AG10803 (cell line): ENCODE results near the gene ZNF764.
"Not testable (repeated sequence)": the region's sequence is repeated elsewhere in the genome, so short reads cannot be mapped to it uniquely, and the experiment has no call there.

ENCODE experiments used
- DNase-seq: peaks from one replicate; pipeline ENCODE4 v3.0.0; 2010; ENCODE audit warnings: low read depth
- H3K4me3 ChIP-seq: 2 replicates; pipeline ENCODE4 v1.5.1; 2011; ENCODE audit warnings: mild to moderate bottlenecking, low read length, control low read depth
- TF ChIP-seq, protein P1 (sequence below): conservative IDR thresholded peaks from 2 replicates; pipeline ENCODE4 v1.5.1; 2011; ENCODE audit warnings: mild to moderate bottlenecking, low read length, control low read depth, inconsistent platforms

The ZNF764 gene

DNA sequence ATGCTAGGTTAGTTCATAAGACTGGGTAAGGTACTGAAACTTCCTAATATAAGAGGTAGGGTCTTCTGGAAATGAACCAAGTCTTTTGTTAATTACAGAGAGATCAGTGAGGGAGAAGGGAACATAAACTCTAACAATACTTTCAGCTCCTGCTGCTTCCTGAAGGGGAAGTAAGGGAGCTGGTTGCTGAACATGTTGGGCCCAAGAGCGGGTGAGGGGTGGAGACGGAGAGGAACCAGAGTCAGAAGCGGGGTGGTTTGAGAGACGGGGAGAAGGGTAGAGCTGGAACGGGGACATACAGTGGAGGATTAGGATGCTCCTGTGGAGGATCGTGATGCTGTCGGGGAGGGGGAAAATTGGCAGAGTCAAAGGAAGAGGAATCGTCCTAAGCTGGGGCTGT is 12.1 kb downstream of the ZNF764 start:
- no peak overlapping the region for H3K4me3 ChIP-seq
- TF ChIP-seq, protein P1, sequence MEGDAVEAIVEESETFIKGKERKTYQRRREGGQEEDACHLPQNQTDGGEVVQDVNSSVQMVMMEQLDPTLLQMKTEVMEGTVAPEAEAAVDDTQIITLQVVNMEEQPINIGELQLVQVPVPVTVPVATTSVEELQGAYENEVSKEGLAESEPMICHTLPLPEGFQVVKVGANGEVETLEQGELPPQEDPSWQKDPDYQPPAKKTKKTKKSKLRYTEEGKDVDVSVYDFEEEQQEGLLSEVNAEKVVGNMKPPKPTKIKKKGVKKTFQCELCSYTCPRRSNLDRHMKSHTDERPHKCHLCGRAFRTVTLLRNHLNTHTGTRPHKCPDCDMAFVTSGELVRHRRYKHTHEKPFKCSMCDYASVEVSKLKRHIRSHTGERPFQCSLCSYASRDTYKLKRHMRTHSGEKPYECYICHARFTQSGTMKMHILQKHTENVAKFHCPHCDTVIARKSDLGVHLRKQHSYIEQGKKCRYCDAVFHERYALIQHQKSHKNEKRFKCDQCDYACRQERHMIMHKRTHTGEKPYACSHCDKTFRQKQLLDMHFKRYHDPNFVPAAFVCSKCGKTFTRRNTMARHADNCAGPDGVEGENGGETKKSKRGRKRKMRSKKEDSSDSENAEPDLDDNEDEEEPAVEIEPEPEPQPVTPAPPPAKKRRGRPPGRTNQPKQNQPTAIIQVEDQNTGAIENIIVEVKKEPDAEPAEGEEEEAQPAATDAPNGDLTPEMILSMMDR: no peak
- no peak for DNase-seq

DNA sequence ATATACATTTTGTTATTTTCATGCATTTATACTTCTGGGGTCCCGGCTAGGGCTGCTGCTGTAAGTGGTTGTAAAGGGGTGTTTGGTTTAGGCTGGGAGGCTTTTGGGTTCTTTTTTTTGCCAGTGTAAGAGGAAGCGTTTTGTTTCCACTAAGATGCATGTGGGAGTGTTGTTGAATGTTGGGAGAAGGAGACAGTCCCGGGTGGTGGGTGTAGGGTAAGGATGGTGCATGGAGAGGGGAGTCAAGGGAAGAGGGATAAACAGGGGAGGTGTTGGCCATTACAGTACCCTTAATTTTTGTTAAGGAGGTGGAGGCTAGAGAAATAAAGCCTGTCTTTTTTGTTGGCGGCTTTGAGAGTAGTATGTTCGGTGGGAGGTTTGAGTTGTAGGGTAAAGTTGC is 15.1 kb downstream of the ZNF764 start:
- DNase-seq: no peak
- H3K4me3 ChIP-seq: no peak overlapping the region

DNA sequence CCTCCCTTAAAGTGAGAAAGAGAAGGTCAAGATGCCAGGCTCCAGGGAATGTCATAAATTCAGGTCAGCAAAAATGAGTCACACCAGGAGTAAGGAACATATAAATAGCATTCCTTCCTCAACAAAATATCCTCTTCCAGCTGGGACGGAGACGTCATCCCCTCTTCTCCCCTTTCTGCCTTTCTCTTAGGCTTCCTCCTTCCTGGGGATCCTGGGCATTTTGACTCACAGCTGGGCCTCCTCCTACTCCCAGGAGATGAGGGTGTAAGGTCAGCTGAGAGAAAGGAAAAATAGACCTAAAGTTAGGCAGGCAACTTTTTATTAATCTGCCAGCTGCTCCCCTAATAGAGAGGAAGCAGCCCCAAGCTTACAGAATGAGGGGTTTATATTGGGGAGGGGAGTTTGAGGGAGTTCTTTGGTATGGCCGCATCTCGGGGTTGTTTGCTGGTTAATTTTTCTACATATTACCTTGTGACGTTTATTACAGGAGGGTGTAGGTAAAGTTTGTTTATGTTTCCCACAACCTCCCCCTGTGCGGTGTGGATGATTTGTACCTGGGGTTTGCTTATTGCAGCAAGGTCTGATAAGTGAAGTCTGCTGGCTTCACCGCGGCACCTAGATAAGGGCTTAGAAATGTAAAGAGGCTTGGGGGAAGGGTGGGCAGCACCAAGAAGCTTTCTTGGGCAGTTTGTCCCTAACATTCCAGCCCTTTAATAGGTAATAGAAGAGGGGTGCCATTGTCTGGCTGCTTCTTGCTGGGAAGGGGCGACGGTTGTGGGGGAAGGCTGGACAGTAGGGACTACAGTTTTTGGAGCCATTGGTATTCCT is 16.5 kb downstream of the ZNF764 start:
- peak; percentile 42 for DNase-seq
- no peak overlapping the region for H3K4me3 ChIP-seq
- TF ChIP-seq, protein P1: no peak

More for the DNA sequence above, 15.1 kb downstream of the ZNF764 start:
- TF ChIP-seq, protein P1: no peak

DNA sequence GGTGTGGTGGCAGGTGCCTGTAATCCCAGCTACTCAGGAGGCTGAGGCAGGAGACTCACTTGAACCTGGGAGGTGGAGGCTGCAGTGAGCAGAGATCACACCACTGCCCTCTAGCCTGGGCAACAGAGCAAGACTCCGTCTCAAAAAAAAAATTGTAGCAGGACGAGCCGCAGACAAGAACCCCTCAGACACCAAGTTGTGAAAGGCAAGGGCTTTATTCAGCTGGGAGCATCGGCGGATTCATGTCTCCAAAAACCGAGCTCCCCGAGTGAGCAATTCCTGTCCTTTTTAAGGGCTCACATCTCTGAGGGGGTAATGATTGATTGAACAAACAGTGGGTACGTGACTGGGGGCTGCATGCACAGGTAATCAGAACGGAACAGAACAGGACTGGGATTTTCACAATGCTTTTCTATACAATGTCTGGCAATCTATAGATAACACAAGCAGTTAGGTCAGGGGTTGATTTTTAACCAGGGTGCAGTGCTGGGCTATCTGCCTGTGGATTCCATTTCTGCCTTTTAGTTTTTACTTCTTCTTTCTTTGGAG is 17.2 kb downstream of the ZNF764 start:
- not testable (repeated sequence) for H3K4me3 ChIP-seq, DNase-seq

DNA sequence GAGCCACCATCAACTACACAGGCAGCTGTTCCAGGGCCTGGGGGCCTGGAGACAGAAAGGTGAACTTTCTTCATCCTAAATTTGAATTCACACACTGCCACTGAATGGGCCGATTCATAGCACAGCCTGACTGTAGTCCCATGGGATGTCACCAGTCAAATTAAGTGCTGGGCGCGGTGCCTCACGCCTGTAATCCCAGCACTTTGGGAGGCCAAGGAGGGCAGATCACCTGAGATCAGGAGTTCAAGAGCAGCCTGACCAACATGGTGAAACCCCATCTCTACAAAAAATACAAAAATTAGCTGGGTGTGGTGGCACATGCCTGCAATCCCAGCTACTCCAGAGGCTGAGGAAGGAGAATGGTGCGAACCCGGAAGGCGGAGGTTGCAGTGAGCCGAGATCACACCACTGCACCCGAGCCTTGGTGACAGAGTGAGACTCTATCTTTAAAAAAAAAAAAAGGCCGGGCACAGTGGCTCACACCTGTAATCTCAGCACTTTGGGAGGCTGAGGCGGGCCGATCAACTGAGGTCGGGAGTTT is 18.1 kb downstream of the ZNF764 start:
- H3K4me3 ChIP-seq, DNase-seq: not testable (repeated sequence)

DNA sequence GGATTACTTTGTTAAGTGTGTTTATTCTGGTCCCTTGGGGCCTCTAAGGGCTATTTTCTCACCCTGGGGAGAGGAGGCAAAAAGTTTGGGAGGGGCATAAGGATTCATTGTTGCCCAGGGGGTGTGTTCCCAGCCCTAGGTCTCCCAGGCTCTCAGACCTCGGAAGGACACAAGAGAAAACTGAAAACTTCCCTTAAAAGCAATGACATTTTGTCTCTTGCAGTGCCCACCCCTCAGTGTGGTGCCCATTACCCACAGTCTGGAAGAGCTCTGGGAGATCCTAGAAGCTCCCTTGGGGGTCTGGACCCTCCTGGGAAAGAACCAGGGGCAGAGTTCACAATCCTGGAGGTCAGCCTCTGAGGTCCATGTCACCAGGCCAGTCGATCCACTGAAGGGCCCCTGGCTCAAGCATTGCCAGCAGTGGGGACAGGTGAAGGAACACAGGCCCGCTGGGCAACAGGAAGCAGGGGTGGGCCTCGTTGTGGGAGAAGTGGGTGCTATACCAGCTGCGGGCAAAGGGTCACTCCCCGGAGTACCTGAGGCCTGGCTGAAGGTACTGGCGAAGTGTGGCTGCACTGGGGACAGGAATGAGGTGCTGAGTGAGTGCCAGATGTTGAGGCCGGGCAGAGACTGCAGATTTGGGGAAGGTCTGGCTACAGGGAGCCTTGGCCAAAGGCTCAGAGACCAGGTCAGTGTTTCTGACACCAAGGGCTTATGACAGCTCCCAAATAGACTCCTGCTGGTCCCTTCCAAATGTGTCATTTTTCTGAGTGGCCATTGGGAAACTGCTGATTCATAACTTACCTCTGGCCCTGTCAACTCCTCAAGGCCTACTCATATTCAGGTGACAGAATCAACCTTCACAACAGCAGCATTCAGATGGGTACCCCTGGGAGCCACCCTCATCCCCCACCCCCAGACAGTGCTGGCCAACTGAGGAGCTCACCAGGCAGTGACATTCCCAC is 18.9 kb downstream of the ZNF764 start:
- TF ChIP-seq, protein P1: no peak

DNA sequence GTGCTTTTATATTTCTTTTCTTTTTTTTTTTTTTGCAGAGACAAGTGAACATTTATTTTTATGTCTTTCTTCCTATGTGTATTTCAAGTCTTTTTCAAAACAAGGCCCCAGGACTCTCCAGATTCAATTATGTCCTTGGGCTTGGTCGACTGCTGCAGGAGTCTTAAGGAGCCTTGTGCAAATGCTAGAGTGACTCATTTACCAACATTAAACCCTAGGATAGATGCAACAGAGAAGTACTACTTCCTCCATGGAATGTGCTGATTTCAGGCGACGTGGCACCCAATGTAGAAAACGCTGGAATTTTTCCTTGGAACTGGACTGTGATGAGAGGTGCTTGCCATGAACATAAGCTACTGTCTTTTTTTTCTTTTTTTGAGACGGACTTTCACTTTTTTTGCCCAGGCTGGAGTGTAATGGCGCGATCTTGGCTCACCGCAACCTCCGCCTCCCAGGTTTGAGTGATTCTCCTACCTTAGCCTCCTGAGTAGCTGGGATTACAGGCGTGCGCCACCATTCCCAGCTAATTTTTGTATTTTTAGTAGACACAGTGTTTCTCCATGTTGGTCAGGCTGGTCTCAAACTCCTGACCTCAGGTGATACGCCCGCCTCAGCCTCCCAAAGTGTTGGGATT is 21.7 kb downstream of the ZNF764 start:
- not testable (repeated sequence) for H3K4me3 ChIP-seq, DNase-seq

More for the DNA sequence above, 18.9 kb downstream of the ZNF764 start:
- no peak for DNase-seq
- no peak overlapping the region for H3K4me3 ChIP-seq

DNA sequence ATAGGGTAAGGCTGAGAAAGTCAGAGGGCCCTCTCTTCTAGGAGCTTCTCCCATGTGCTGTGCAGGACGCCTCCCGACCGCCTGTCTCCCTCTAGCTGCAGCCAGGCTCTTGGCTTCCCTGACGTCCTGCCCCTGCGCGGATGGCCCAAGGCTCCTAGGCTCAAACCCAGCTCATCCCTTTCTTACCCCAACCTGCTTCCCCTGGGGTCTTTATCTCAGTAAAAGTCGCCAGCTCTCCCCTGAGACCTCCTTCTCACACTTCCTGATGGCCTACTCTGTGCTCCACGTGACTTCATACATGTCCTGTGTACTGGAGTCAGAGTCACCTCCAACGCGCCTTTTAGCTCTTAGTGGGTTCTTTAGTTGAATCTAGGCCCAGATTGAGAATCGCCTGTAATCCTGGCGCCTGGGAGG is 22.4 kb downstream of the ZNF764 start:
- peak; percentile 76 for DNase-seq
- peak overlapping the region; percentile 76 for H3K4me3 ChIP-seq
- TF ChIP-seq, protein P1: peak; percentile 76
